Body of pancreas (tissue), 4 donors: ENCODE measurements around the gene PAX8.

Experiments used
- CTCF ChIP-seq, 7 experiments: fragments of 450-650 bp in 4 of 7; fragments of 200-600 bp in 3 of 7; sonication (generic) in 3 of 7; IDR thresholded peaks; one replicate each; pipeline ENCODE4 v1.5.1; 2016 to 2019; ENCODE audit warnings: antibody characterized with exemption in 7 of 7
- POLR2A ChIP-seq, 3 donors: fragments of 450-650 bp; IDR thresholded peaks; one replicate each; pipeline ENCODE4 v1.6.1; 2016; ENCODE audit warnings: antibody characterized with exemption in 3 of 3, mild to moderate bottlenecking in 2 of 3

- TF ChIP-seq CTCF (IDR thresholded peaks at IDR 0.05), result no peak
- no peak for TF ChIP-seq POLR2A (IDR thresholded peaks at IDR 0.05)
Measured at GRCh38 chr2:113213061-113213930, 65.4 kb downstream of the PAX8 start.
